Measurements from ENCODE around the gene SELENOW. TPM values are rescaled to one million over a fixed set of nuclear protein-coding genes. Genes with fewer than 3 reads are reported as not detected.
"Not testable (repeated sequence)": the region's sequence is repeated elsewhere in the genome, so short reads cannot be mapped to it uniquely, and the experiment has no call there.

Gene SELENOW
- polyA plus RNA-seq, 1 of the 3 experiments (the other 2 are of a cell fraction): 335 TPM

GRCh38 chr19:47776568-47776967 is 1.9 kb upstream of the SELENOW start:
- peaks cover 8 to 13% of the 10 kb centered on the region in 2 experiments; a peak in 2 of 4 replicates for H3K4me1 ChIP-seq (ENCODE audit: control insufficient read depth in 1 of 2, insufficient read depth in 2 of 2, low read depth in 1 of 2, low read length in 1 of 2)
- no peak overlapping the region for H2AFZ ChIP-seq (ENCODE audit: low read depth)
- H3F3A ChIP-seq (replicated peaks; ENCODE audit: insufficient read depth): no peaks in the 10 kb centered on the region
- peaks cover 4% of the 10 kb centered on the region; the same call in 1 of the 2 replicates for H4K20me1 ChIP-seq (ENCODE audit: insufficient read depth)
- no peak for DNase-seq
- POLR2A ChIA-PET: no interaction called here
- H3K9ac ChIP-seq: no peak overlapping the region
- TF ChIP-seq RCOR1 (IDR thresholded peaks at IDR 0.05; ENCODE audit: low read length) (no peak), RFX5 (IDR thresholded peaks at IDR 0.05; ENCODE audit: low read length) (no peak), FOXM1 (IDR thresholded peaks at IDR 0.05; ENCODE audit: low read depth) (no peak), PBX3 (IDR thresholded peaks at IDR 0.05) (no peak), NFIC (IDR thresholded peaks at IDR 0.05; ENCODE audit: borderline replicate concordance) (no peak), FOSL2 (IDR thresholded peaks at IDR 0.05; ENCODE audit: borderline replicate concordance, low read depth) (no peak), MEF2A (IDR thresholded peaks at IDR 0.05; ENCODE audit: borderline replicate concordance, low read depth) (no peak), SMC3 (IDR thresholded peaks at IDR 0.05; ENCODE audit: low read depth, low read length) (no peak)
- 89% methylated on average over 4 of the region's 4 CpGs for WGBS (ENCODE audit: low lambda C conversion rate)
- no peaks in the 10 kb centered on the region for H3K9me2 ChIP-seq
- no peaks in the 10 kb centered on the region for H3K9me3 ChIP-seq
- H3K36me3 ChIP-seq (replicated peaks in 1 of 2; ENCODE audit: control insufficient read depth in 1 of 2, insufficient read depth in 2 of 2, low read length in 1 of 2): peaks cover 4 to 5% of the 10 kb centered on the region in 2 experiments
- peaks cover 30% of the 10 kb centered on the region for H3K79me2 ChIP-seq (ENCODE audit: insufficient read depth)
- H3K4me3 ChIP-seq (ENCODE audit: low read depth in 2 of 2, low read length in 1 of 2): no peak overlapping the region
- H3K4me2 ChIP-seq: no peak overlapping the region
- CTCF ChIA-PET: interaction anchor here (0.8 to 2.2 kb wide), 2 partner anchors 11 to 63 kb away, joined by 3 to 12 read pairs; partner anchors contain the start of gene EHD2
- no peaks in the 10 kb centered on the region for H3K27me3 ChIP-seq (ENCODE audit: insufficient read depth)
- no peak overlapping the region for H3K27ac ChIP-seq (ENCODE audit: low read depth in 2 of 2, low read length in 1 of 2)

GRCh38 chr19:47777245-47778048 is 1.1 kb upstream of the SELENOW start:
- Histone ChIP-seq H3K4me2 (peak overlapping the region; percentile 88), H3K4me3 (ENCODE audit: low read depth in 2 of 2, low read length in 1 of 2) (peak overlapping the region; percentile 68 to 87), H3K4me1 (ENCODE audit: control insufficient read depth in 1 of 2, insufficient read depth in 2 of 2, low read depth in 1 of 2, low read length in 1 of 2) (peaks cover 8 to 13% of the 10 kb centered on the region in 2 experiments; a peak in 2 of 4 replicates), H2AFZ (ENCODE audit: low read depth) (peak overlapping the region; percentile 97; the same call in 1 of the 2 replicates), H3K79me2 (ENCODE audit: insufficient read depth) (peaks cover 30% of the 10 kb centered on the region), H3K36me3 (replicated peaks in 1 of 2; ENCODE audit: control insufficient read depth in 1 of 2, insufficient read depth in 2 of 2, low read length in 1 of 2) (peaks cover 9 to 11% of the 10 kb centered on the region in 2 experiments), H3K9ac (peak overlapping the region; percentile 91)
- H3K27me3 ChIP-seq (ENCODE audit: insufficient read depth); H3K9me2 ChIP-seq; POLR2A ChIA-PET; DNase-seq; H3F3A ChIP-seq (replicated peaks; ENCODE audit: insufficient read depth); H3K9me3 ChIP-seq; H4K20me1 ChIP-seq (ENCODE audit: insufficient read depth); H3K27ac ChIP-seq (ENCODE audit: low read depth in 2 of 2, low read length in 1 of 2): not testable (repeated sequence)
- CTCF ChIA-PET: interaction anchor here (1.9 to 2.2 kb wide), 2 partner anchors 10 to 12 kb away, joined by 4 to 12 read pairs; no protein-coding TSS in a partner anchor
- WGBS (ENCODE audit: low lambda C conversion rate): 78% methylated on average over 23 of the region's 23 CpGs

- H3K9me2 ChIP-seq: no peaks in the 10 kb centered on the region
- TF ChIP-seq EP300 (IDR thresholded peaks at IDR 0.05; ENCODE audit: borderline replicate concordance in 1 of 2, low read depth in 1 of 2, low read length in 1 of 2): peak in 1 of 2 experiments; percentile 39; a peak in 1 of 4 replicates
- TF ChIP-seq SMC3 (IDR thresholded peaks at IDR 0.05; ENCODE audit: low read depth, low read length): no peak
- TF ChIP-seq CHD2 (IDR thresholded peaks at IDR 0.05; ENCODE audit: low read length, partially characterized antibody): peak; percentile 46
- no peaks in the 10 kb centered on the region for H3K27me3 ChIP-seq (ENCODE audit: insufficient read depth)
- H3K79me2 ChIP-seq (ENCODE audit: insufficient read depth): peaks cover 30% of the 10 kb centered on the region
- H3K4me1 ChIP-seq (ENCODE audit: control insufficient read depth in 1 of 2, insufficient read depth in 2 of 2, low read depth in 1 of 2, low read length in 1 of 2): peaks cover 8 to 13% of the 10 kb centered on the region in 2 experiments; a peak in 2 of 4 replicates
- H3K4me2 ChIP-seq: peak overlapping the region; percentile 88
- ChIA-PET POLR2A (no interaction called here), CTCF (interaction anchor here (1.1 kb wide), 1 partner anchor 12 kb away, joined by 3 read pairs; no protein-coding TSS in a partner anchor)
- H3K36me3 ChIP-seq (replicated peaks in 1 of 2; ENCODE audit: control insufficient read depth in 1 of 2, insufficient read depth in 2 of 2, low read length in 1 of 2): peaks cover 9 to 12% of the 10 kb centered on the region in 2 experiments
- 2% methylated on average over 10 of the region's 20 CpGs for WGBS (ENCODE audit: low lambda C conversion rate)
- DNase-seq: peak; percentile 48
- peak overlapping the region; percentile 97 for H2AFZ ChIP-seq (ENCODE audit: low read depth)
- peak overlapping the region; percentile 91 for H3K9ac ChIP-seq
- peak overlapping the region; percentile 68 to 87 for H3K4me3 ChIP-seq (ENCODE audit: low read depth in 2 of 2, low read length in 1 of 2)
- H3F3A ChIP-seq (replicated peaks; ENCODE audit: insufficient read depth): no peaks in the 10 kb centered on the region
- peaks cover 4% of the 10 kb centered on the region; the same call in 1 of the 2 replicates for H4K20me1 ChIP-seq (ENCODE audit: insufficient read depth)
- H3K27ac ChIP-seq (ENCODE audit: low read depth in 2 of 2, low read length in 1 of 2): peak overlapping the region in 1 of 2 experiments; percentile 90; a peak in 1 of 4 replicates
- no peaks in the 10 kb centered on the region for H3K9me3 ChIP-seq
Measured at GRCh38 chr19:47778954-47779351, 450 bp downstream of the SELENOW start.
